ENCODE data around the gene UIMC1.

GRCh38 chr5:176959051-176959450 is 47.5 kb downstream of the UIMC1 start:
- TF ChIP-seq CTCF (IDR thresholded peaks at IDR 0.05), result peak in 5 of 7 experiments; percentile 3 to 33 (median 18)
- TF ChIP-seq POLR2A (IDR thresholded peaks at IDR 0.05), result no peak

Data from stomach (tissue), 4 donors.